SK-N-SH treated with all-trans-retinoic acid at 6 μM for 48 hours (cell line): Measurements from ENCODE around the gene AMPD1.

Experiments used
- ATAC-seq: fragments of 200-7000 bp; cut with Tn5 transposase; 3 replicates; pipeline ENCODE4 v1.9.1; 2020; ENCODE audit warnings: mild to moderate bottlenecking, moderate library complexity
- ARNTL ChIP-seq: fragments of 450-650 bp; formaldehyde crosslinking; IDR thresholded peaks from 2 replicates; pipeline ENCODE4 v1.5.0; 2020; ENCODE audit warnings: low read depth, mild to moderate bottlenecking, moderate library complexity, borderline replicate concordance
- BACH2 ChIP-seq: fragments of 250-450 bp; sonication (Bioruptor Pico); IDR thresholded peaks from 2 replicates; pipeline ENCODE4 v1.9.0; 2021; ENCODE audit warnings: mild to moderate bottlenecking, borderline replicate concordance
- CREB5 ChIP-seq: fragments of 250-450 bp; sonication (Bioruptor Pico); IDR thresholded peaks from 2 replicates; pipeline ENCODE4 v1.5.1; 2020; ENCODE audit warnings: low read depth, mild to moderate bottlenecking, moderate library complexity
- CSDC2 ChIP-seq: fragments of 250-450 bp; sonication (Bioruptor Pico); IDR thresholded peaks from 2 replicates; pipeline ENCODE4 v1.5.0; 2020; ENCODE audit warnings: mild to moderate bottlenecking, moderate library complexity
- ESRRG ChIP-seq: fragments of 250-450 bp; sonication (Bioruptor Pico); IDR thresholded peaks from 2 replicates; pipeline ENCODE4 v1.6.1; 2021; ENCODE audit warnings: mild to moderate bottlenecking
- GLIS3 ChIP-seq: fragments of 250-450 bp; sonication (Bioruptor Pico); IDR thresholded peaks from 2 replicates; pipeline ENCODE4 v1.5.0; 2020; ENCODE audit warnings: mild to moderate bottlenecking, moderate library complexity
- ISL1 ChIP-seq: fragments of 250-450 bp; sonication (Bioruptor Pico); IDR thresholded peaks from 2 replicates; pipeline ENCODE4 v2.1.2; 2022; ENCODE audit warnings: mild to moderate bottlenecking, moderate library complexity
- OSR1 ChIP-seq: fragments of 250-450 bp; sonication (Bioruptor Pico); IDR thresholded peaks from 2 replicates; pipeline ENCODE4 v1.8.0; 2022; ENCODE audit warnings: moderate library complexity, mild to moderate bottlenecking, inconsistent platforms
- PATZ1 ChIP-seq: fragments of 250-450 bp; sonication (Bioruptor Pico); IDR thresholded peaks from 2 replicates; pipeline ENCODE4 v1.8.0; 2020; ENCODE audit warnings: mild to moderate bottlenecking, moderate library complexity, borderline replicate concordance
- POU6F1 ChIP-seq: fragments of 250-450 bp; sonication (Bioruptor Pico); IDR thresholded peaks from 2 replicates; pipeline ENCODE4 v1.8.0; 2021; ENCODE audit warnings: low read depth, mild to moderate bottlenecking, moderate library complexity, borderline replicate concordance
- PPARA ChIP-seq: fragments of 250-450 bp; sonication (Bioruptor Pico); IDR thresholded peaks from 2 replicates; pipeline ENCODE4 v1.5.0; 2020; ENCODE audit warnings: mild to moderate bottlenecking, borderline replicate concordance
- RARB ChIP-seq: fragments of 250-450 bp; sonication (Bioruptor Pico); IDR thresholded peaks from 2 replicates; pipeline ENCODE4 v1.8.0; 2021; ENCODE audit warnings: mild to moderate bottlenecking, moderate library complexity
- SNAI2 ChIP-seq: fragments of 250-450 bp; sonication (Bioruptor Pico); IDR thresholded peaks from 2 replicates; pipeline ENCODE4 v1.5.0; 2020; ENCODE audit warnings: mild to moderate bottlenecking, moderate library complexity
- TCF4 ChIP-seq: fragments of 250-450 bp; sonication (Bioruptor Pico); IDR thresholded peaks from 2 replicates; pipeline ENCODE4 v1.8.0; 2021; ENCODE audit warnings: mild to moderate bottlenecking, moderate library complexity, borderline replicate concordance
- TOX ChIP-seq: fragments of 250-450 bp; sonication (Bioruptor Pico); IDR thresholded peaks from 2 replicates; pipeline ENCODE4 v1.8.0; 2021; ENCODE audit warnings: mild to moderate bottlenecking, moderate library complexity, borderline replicate concordance
- TSHZ2 ChIP-seq: fragments of 250-450 bp; sonication (Bioruptor Pico); IDR thresholded peaks from 2 replicates; pipeline ENCODE4 v1.5.0; 2020; ENCODE audit warnings: mild to moderate bottlenecking, moderate library complexity
- ZC3H10 ChIP-seq: fragments of 250-450 bp; sonication (Bioruptor Pico); IDR thresholded peaks from 2 replicates; pipeline ENCODE4 v1.5.1; 2021; ENCODE audit warnings: mild to moderate bottlenecking, moderate library complexity
- ZFP3 ChIP-seq: fragments of 250-450 bp; sonication (Bioruptor Pico); IDR thresholded peaks from 2 replicates; pipeline ENCODE4 v1.5.0; 2020; ENCODE audit warnings: mild to moderate bottlenecking, moderate library complexity
- ZFP30 ChIP-seq: fragments of 450-650 bp; formaldehyde crosslinking; IDR thresholded peaks from 2 replicates; pipeline ENCODE4 v1.5.0; 2022; ENCODE audit warnings: mild to moderate bottlenecking, moderate library complexity
- ZNF565 ChIP-seq: fragments of 450-650 bp; formaldehyde crosslinking; conservative IDR thresholded peaks from 2 replicates; pipeline ENCODE4 v1.5.0; 2020; ENCODE audit warnings: low read depth, mild to moderate bottlenecking, moderate library complexity
- ZNF70 ChIP-seq: fragments of 450-650 bp; formaldehyde crosslinking; IDR thresholded peaks from 2 replicates; pipeline ENCODE4 v1.5.0; 2020; ENCODE audit warnings: mild to moderate bottlenecking, moderate library complexity
- ZNF8 ChIP-seq: fragments of 450-650 bp; formaldehyde crosslinking; IDR thresholded peaks from 2 replicates; pipeline ENCODE4 v1.5.0; 2020; ENCODE audit warnings: mild to moderate bottlenecking, moderate library complexity

Gene AMPD1

GRCh38 chr1:114718661-114719423, 23.5 kb upstream of the AMPD1 start:
- TF ChIP-seq ZNF8 (CRISPR knock-in tag) = no peak
- no peak for TF ChIP-seq ZFP30 (CRISPR knock-in tag)
- TF ChIP-seq ZNF70 (CRISPR knock-in tag) = no peak
- no peak for TF ChIP-seq ZFP3
- TF ChIP-seq PATZ1 (CRISPR knock-in tag) = no peak
- no peak for TF ChIP-seq ARNTL (CRISPR knock-in tag)
- TF ChIP-seq TSHZ2 (CRISPR knock-in tag) = no peak
- no peak for TF ChIP-seq GLIS3 (CRISPR knock-in tag)
- no peak for ATAC-seq

GRCh38 chr1:114716304-114717170, 21.2 kb upstream of the AMPD1 start, which contains the start of gene NRAS:
Gene NRAS (minus strand): TSS chr1:114716771. CDS start chr1:114716160, 611 bp downstream.
- peak; percentile 94 for ATAC-seq
- no peak for TF ChIP-seq TCF4 (CRISPR knock-in tag)
- TF ChIP-seq TSHZ2 (CRISPR knock-in tag) = 0 out of 2 replicates have a peak, but pooled peaks have one; percentile 14
- TF ChIP-seq ZNF70 (CRISPR knock-in tag) = no peak
- peak; percentile 80 for TF ChIP-seq GLIS3 (CRISPR knock-in tag)
- TF ChIP-seq CSDC2 = no peak
- TF ChIP-seq PATZ1 (CRISPR knock-in tag) = peak; percentile 94
- TF ChIP-seq ESRRG (CRISPR knock-in tag) = peak; percentile 75; the same call in 1 of the 2 replicates
- TF ChIP-seq POU6F1 (CRISPR knock-in tag) = 0 out of 2 replicates have a peak, but pooled peaks have one; percentile 39
- TF ChIP-seq ZC3H10 (CRISPR knock-in tag) = peak; percentile 82
- 0 out of 2 replicates have a peak, but pooled peaks have one; percentile 13 for TF ChIP-seq ARNTL (CRISPR knock-in tag)
- no peak for TF ChIP-seq PPARA (CRISPR knock-in tag)
- no peak for TF ChIP-seq ZFP30 (CRISPR knock-in tag)
- peak; percentile 44; the same call in 1 of the 2 replicates for TF ChIP-seq TOX (CRISPR knock-in tag)
- TF ChIP-seq BACH2 = no peak
- TF ChIP-seq ZFP3 = no peak
- no peak for TF ChIP-seq ZNF565 (CRISPR knock-in tag)
- TF ChIP-seq CREB5 (CRISPR knock-in tag) = no peak
- no peak for TF ChIP-seq SNAI2 (CRISPR knock-in tag)
- TF ChIP-seq RARB (CRISPR knock-in tag) = peak; percentile 80; the same call in 1 of the 2 replicates
- TF ChIP-seq ZNF8 (CRISPR knock-in tag) = no peak
- no peak for TF ChIP-seq ISL1 (CRISPR knock-in tag)
- no peak for TF ChIP-seq OSR1
